Astrocyte of the cerebellum (primary cell): ENCODE data around the gene SETMAR.

ENCODE experiments used
- DNase-seq: peaks from one replicate; pipeline ENCODE4 v3.0.0-alpha.2; 2011; ENCODE audit warnings: low read depth
- H3K4me3 ChIP-seq: 2 replicates; pipeline ENCODE4 v1.5.1; 2011; ENCODE audit warnings: mild to moderate bottlenecking, low read depth, low read length, moderate library complexity
- in situ Hi-C: cut with HindIII; loops from 2 replicates; pipeline ENCODE4 v1.10.0; 2017; ENCODE audit warnings: low sequenced_read_pairs
- TF ChIP-seq, protein P1 (sequence below): IDR thresholded peaks from 2 replicates; pipeline ENCODE4 v1.5.1; 2012; ENCODE audit warnings: low read length, low read depth, moderate library complexity, mild to moderate bottlenecking; ENCODE audit errors: missing control alignments

SETMAR gene

DNA sequence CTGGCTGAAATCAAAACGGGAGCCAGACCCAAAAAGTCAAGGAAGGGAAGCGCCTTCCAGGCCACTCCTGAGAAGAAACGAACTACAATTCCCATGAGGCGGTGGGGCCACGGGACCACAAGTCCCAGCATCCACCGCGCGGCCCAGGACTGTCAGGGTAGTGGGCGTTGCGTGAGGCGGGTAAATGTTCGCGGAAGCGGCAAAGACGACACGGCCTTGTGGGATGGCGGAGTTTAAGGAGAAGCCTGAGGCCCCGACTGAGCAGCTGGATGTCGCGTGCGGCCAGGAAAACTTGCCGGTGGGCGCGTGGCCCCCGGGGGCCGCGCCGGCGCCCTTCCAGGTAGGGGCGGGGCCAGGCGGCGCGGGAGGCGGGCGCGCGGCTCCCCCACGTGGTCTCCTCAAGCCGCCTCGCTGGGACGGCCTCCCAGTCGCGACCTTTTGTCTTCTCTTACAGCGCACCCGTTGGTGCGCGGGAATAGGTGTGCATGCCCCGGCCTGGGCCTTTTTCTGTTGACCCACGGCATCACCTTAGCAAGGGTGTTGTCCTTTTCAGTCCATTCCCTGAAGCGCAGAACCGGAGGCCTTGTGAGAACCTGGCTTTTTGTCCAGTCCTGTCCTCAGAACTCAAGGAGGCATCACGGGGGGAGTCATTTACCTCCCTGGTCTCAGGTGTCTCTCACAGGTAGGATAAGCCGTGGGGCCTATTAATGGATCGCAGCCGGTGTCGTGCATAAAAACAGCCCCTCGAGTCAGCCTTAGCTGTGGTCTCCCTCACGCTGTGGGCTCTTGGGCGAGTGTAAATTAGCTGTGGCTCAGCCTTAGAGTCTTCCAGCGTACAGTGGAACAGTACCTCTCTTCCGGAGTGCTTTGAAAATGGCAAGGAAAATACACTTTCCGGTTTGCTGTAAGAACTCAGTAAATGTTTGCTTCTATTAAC is at the start of gene SETMAR:
Gene SETMAR (plus strand): TSS at position 183 of the 937 bp plus-strand sequence. CDS start 2 bp downstream, at position 185.
- H3K4me3 ChIP-seq, result peak within 1 kb of the TSS; percentile 70
- TF ChIP-seq, protein P1, sequence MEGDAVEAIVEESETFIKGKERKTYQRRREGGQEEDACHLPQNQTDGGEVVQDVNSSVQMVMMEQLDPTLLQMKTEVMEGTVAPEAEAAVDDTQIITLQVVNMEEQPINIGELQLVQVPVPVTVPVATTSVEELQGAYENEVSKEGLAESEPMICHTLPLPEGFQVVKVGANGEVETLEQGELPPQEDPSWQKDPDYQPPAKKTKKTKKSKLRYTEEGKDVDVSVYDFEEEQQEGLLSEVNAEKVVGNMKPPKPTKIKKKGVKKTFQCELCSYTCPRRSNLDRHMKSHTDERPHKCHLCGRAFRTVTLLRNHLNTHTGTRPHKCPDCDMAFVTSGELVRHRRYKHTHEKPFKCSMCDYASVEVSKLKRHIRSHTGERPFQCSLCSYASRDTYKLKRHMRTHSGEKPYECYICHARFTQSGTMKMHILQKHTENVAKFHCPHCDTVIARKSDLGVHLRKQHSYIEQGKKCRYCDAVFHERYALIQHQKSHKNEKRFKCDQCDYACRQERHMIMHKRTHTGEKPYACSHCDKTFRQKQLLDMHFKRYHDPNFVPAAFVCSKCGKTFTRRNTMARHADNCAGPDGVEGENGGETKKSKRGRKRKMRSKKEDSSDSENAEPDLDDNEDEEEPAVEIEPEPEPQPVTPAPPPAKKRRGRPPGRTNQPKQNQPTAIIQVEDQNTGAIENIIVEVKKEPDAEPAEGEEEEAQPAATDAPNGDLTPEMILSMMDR, result no peak
- in situ Hi-C loops, result no loop called here
- DNase-seq, result peak; percentile 72

DNA sequence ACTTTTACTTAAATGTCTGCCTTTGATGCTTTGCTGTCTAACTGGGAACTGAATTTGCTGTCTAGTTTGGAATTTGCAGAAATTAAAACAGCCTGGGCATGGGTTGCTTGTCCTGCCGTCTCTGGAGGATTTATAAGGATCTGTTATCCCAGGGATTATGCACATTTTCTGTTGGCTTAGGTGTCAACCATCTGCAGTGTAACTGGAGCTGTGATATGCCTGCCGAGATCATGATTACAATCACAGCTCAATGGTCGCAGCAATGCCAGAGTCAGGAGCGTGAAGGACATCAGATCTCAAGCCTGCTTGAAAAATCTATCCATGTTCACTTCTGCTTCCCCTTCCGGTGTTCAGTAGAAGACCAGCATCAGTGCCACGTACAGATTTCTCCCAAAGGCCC is 41.8 kb upstream of the SETMAR start:
- H3K4me3 ChIP-seq, result no peak overlapping the region
- in situ Hi-C loops, result no loop called here
- TF ChIP-seq, protein P1, result no peak
- DNase-seq, result no peak

DNA sequence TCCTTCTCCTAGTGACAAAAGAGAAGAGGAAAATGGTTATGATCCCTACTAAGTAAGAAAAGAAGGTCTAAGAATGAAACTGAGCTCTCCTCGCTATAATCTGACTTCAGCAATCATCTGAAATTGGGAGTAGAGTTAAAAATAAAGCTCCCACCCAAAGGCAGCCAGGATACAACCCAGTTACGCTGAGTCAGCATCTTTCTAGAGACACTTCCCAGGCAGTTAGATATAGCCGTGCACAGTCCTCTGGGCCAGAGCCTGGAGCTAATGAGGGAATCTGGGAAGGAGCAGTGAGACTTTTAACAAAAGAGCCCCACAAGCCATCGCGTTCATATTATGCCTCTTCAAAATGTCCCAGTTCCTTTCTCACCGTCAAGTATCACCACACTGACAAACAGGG is 39.1 kb upstream of the SETMAR start:
- in situ Hi-C loops, result no loop called here
- TF ChIP-seq, protein P1, result no peak
- no peak for DNase-seq
- no peak overlapping the region for H3K4me3 ChIP-seq

DNA sequence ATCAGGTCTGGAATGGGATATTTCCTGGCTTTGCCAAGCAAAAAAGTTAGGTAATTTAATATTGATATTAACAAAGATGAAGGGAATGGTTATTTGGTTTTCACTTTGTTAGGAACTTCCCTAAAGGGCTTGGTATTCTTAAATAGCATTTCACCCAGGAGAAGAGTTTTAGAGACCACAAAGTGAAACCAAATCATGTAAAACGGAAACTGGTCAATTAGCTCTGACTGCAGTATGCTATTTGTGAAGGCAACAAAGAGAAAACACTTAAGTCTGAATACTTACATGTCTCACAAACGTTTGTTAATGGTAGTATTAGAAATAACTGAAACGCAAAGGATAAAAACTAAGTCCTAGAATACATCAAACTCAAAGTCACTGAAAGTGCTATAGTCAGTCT is 32.4 kb upstream of the SETMAR start:
- DNase-seq, result no peak
- in situ Hi-C loops, result loop anchor here (5.0 kb wide), 1 partner anchor 1068 kb away; no protein-coding TSS in a partner anchor
- no peak overlapping the region for H3K4me3 ChIP-seq
- TF ChIP-seq, protein P1, result no peak

DNA sequence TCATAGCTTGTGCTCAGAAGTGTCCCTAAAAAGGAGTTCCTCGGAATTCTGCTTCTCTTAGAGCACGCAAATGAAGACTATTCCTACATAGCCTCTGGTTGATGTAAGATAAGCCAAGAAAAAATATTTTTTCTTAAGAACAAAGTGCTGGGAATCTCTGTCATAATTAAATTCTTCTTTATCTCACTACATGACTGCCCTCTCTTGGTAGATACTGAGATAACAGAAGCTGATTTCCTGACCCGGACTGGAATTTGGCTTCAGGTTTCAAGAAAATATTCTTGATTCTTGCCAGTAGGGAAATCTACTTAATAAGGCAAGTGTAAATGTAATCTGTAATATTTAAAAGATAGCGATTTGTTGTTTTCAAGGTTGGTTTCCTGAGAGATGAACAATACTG is 31.3 kb upstream of the SETMAR start:
- TF ChIP-seq, protein P1, result peak; percentile 56
- in situ Hi-C loops, result loop anchor here (5.0 kb wide), 1 partner anchor 1070 kb away; no protein-coding TSS in a partner anchor
- peak; percentile 42 for DNase-seq
- H3K4me3 ChIP-seq, result no peak overlapping the region

DNA sequence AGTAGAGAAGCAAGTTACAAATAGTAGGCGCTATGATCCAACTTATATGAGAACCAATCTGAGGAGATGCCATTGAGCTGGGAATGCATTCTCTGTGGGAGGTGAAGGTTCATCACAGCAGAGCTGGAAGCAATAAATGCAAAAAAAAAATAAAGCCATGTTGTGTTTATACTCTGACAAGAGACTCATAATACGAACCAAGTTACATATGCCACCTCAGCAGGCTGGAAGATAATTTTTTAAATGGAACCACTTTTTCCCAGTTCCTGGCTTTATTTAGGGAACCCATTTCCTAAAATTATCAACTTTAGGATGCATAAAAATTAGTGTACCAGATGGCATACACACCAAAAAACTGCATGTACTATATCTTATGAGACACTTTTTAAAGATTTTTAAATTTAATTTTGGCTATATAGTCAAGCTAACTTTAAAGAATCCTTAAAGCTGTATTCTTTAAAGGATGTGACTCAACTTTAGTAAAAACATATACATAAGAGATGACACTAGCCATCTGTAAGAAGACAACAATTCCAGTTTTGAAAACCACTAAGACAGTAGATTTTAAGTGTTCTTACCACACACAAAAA is 23.6 kb upstream of the SETMAR start:
- TF ChIP-seq, protein P1, result no peak
- no peak overlapping the region for H3K4me3 ChIP-seq
- in situ Hi-C loops, result no loop called here
- no peak for DNase-seq
